Astrocyte of the cerebellum (primary cell): ENCODE measurements around the gene CCDC102A.

Source experiments
- DNase-seq: peaks from one replicate; pipeline ENCODE4 v3.0.0-alpha.2; 2011; ENCODE audit warnings: low read depth
- H3K4me3 ChIP-seq: 2 replicates; pipeline ENCODE4 v1.5.1; 2011; ENCODE audit warnings: mild to moderate bottlenecking, low read depth, low read length, moderate library complexity
- CTCF ChIP-seq: IDR thresholded peaks from 2 replicates; pipeline ENCODE4 v1.5.1; 2012; ENCODE audit warnings: low read length, low read depth, moderate library complexity, mild to moderate bottlenecking; ENCODE audit errors: missing control alignments
- in situ Hi-C: cut with HindIII; loops from 2 replicates; pipeline ENCODE4 v1.10.0; 2017; ENCODE audit warnings: low sequenced_read_pairs

CCDC102A gene

GRCh38 chr16:57473176-57473840 lies 63.1 kb downstream of the CCDC102A start:
- no peak overlapping the region for H3K4me3 ChIP-seq
- TF ChIP-seq CTCF = no peak
- in situ Hi-C loops = no loop called here
- DNase-seq = no peak

DNA sequence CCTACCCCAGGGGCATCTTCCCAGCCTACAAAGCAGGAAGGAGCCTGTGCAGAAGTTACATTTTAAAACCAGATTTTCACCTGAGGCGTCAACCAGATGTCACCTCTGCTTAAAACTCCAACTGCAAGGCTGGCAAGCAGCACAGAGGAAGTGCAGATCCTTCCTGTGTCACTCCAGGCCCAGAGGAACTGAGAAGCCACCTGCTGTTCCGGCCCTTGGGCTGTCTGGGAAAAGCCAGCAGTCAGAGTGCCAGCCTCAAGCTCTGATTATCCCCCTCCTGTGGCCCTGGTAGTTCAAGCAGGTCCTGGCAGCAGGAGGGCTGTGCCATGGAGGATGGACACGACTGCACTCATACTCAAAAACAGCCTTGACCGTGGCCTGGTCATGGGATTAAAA lies 63.7 kb downstream of the CCDC102A start:
- DNase-seq = no peak
- H3K4me3 ChIP-seq = no peak overlapping the region
- no peak for TF ChIP-seq CTCF
- in situ Hi-C loops = no loop called here

DNA sequence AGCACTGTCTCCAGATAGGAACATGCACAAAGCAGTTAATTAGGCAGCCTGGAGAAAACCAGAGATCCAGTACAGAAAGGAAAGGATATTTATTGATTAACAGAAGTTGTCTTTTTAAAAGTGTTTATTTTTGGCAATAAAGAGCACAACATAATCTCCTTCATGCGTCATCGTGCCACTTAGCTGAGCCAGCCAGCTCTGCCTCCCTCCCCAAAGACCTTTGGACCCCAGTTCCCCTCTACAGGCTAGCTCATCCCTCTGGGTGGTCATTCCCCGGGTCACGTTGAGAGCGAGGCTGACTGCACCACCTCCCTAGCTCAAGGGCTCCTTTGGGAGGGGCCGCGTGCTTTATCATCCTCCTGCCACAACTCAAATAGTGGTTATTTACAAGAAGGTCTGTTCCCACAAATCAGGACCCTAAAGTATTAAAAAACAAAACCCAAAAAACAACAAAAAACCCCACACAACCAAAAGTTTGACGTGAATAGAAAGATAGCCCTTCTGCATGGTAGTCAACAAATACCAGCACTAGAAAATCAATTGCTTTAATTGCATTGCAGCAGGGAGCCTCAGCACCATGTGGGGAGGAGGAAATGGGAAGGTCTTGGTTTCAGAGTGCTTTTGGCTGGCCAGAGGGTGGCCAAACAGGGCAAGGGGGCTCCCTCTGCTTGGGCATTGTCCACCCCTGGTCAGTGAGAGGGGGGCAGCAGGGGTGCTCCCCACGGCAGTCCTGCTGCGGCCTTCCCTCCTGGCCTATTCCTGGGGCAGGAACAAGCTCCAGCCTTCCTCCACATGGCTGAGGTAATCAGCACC lies 64.3 kb downstream of the CCDC102A start:
- in situ Hi-C loops = no loop called here
- no peak for DNase-seq
- no peak for TF ChIP-seq CTCF
- H3K4me3 ChIP-seq = no peak overlapping the region

GRCh38 chr16:57471209-57471608 lies 65.2 kb downstream of the CCDC102A start:
- no peak for TF ChIP-seq CTCF
- DNase-seq = no peak

DNA sequence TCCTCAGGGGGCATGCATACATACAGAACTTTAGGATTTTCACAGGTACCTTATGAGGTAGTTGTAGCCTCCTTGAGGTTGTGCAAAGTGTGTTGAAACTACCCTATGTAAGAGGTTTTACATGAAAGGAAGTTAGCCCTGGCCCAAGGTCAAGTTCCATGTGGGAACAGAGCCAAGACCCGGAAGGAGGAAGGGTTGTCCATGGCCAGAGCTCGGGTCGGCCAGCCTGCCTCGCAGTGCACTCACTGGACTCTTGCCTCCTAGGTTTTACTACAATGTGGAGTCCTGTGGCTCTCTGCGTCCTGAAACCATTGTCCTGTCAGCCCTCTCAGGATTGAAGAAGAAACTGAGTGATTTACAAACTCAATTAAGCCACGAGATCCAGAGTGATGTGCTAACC lies 65.7 kb downstream of the CCDC102A start:
- in situ Hi-C loops = no loop called here
- H3K4me3 ChIP-seq = no peak overlapping the region
- DNase-seq = no peak
- TF ChIP-seq CTCF = no peak

More at GRCh38 chr16:57471209-57471608, 65.2 kb downstream of the CCDC102A start:
- H3K4me3 ChIP-seq = no peak overlapping the region
- in situ Hi-C loops = no loop called here

- no peak overlapping the region for H3K4me3 ChIP-seq
- in situ Hi-C loops = no loop called here
- no peak for TF ChIP-seq CTCF
- DNase-seq = no peak
Measured at GRCh38 chr16:57469917-57470470, 66.4 kb downstream of the CCDC102A start.
